ENCODE results near the gene G6PC3.

DNA sequence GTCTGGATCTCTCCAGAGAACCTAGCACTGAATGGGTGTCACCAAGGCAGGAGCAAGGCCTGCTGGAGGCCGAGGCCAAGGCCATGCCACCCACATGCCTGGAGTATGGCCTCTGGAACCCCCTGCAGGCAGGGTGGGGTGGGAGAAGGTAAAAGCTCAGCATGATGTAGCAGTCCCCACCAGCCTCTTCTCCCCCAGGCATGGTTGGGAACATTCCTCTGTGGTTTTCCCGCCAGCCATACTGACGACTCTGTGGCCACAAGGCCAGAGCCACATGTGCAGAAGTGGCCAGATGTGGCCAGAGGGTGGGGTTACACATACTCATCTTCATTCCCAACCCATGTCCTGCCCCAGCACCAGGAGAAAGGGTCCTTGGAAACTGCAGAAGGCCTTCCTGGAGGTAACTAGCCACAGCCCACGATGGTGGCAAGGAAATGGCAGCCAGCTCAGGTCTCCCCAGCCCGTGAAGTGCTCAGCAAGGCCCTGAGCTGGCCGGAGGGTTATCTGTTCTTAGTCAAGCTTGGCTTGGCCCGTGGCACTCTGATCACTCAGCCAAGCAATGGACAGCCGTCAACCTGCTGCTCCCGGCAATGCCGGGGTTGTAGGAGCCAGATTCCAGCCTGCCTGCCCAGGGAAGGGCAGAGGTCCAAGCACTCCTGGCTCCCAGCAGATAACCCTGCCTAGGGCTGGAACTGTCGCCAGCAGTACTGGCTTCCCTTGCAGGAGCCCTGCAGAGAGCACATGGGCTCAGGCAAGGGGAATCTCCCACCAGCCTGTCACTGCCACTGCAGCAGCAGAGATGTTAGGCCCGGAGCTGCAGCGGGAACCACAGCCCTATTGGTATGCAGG is 26.8 kb downstream of the G6PC3 start:
- TF ChIP-seq, protein P1, sequence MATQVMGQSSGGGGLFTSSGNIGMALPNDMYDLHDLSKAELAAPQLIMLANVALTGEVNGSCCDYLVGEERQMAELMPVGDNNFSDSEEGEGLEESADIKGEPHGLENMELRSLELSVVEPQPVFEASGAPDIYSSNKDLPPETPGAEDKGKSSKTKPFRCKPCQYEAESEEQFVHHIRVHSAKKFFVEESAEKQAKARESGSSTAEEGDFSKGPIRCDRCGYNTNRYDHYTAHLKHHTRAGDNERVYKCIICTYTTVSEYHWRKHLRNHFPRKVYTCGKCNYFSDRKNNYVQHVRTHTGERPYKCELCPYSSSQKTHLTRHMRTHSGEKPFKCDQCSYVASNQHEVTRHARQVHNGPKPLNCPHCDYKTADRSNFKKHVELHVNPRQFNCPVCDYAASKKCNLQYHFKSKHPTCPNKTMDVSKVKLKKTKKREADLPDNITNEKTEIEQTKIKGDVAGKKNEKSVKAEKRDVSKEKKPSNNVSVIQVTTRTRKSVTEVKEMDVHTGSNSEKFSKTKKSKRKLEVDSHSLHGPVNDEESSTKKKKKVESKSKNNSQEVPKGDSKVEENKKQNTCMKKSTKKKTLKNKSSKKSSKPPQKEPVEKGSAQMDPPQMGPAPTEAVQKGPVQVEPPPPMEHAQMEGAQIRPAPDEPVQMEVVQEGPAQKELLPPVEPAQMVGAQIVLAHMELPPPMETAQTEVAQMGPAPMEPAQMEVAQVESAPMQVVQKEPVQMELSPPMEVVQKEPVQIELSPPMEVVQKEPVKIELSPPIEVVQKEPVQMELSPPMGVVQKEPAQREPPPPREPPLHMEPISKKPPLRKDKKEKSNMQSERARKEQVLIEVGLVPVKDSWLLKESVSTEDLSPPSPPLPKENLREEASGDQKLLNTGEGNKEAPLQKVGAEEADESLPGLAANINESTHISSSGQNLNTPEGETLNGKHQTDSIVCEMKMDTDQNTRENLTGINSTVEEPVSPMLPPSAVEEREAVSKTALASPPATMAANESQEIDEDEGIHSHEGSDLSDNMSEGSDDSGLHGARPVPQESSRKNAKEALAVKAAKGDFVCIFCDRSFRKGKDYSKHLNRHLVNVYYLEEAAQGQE (IDR thresholded peaks at IDR 0.05; ENCODE audit: insufficient replicate concordance, low read depth): no peak
- TF ChIP-seq, protein P2, sequence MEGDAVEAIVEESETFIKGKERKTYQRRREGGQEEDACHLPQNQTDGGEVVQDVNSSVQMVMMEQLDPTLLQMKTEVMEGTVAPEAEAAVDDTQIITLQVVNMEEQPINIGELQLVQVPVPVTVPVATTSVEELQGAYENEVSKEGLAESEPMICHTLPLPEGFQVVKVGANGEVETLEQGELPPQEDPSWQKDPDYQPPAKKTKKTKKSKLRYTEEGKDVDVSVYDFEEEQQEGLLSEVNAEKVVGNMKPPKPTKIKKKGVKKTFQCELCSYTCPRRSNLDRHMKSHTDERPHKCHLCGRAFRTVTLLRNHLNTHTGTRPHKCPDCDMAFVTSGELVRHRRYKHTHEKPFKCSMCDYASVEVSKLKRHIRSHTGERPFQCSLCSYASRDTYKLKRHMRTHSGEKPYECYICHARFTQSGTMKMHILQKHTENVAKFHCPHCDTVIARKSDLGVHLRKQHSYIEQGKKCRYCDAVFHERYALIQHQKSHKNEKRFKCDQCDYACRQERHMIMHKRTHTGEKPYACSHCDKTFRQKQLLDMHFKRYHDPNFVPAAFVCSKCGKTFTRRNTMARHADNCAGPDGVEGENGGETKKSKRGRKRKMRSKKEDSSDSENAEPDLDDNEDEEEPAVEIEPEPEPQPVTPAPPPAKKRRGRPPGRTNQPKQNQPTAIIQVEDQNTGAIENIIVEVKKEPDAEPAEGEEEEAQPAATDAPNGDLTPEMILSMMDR (IDR thresholded peaks at IDR 0.05; ENCODE audit: insufficient read depth, low read length): no peak
- TF ChIP-seq GABPA (IDR thresholded peaks at IDR 0.05; ENCODE audit: low read depth): no peak
- no peak for TF ChIP-seq POLR2AphosphoS5 (IDR thresholded peaks at IDR 0.05; ENCODE audit: low read depth)
- TF ChIP-seq SPI1 (IDR thresholded peaks at IDR 0.05; ENCODE audit: borderline replicate concordance, low read depth): no peak
